Activated CD8-positive, alpha-beta memory T cell treated with anti-CD3 and anti-CD28 coated beads for 36 hours (primary cell): ENCODE data around the gene NACC2. TPM values are rescaled to one million over a fixed set of nuclear protein-coding genes. Genes with fewer than 3 reads are reported as not detected.

Experiments used
- CTCF ChIA-PET: fragments of 350-600 bp; sonication (Branson Sonifier 250); formaldehyde crosslinking; loops from one replicate; lab custom pipeline; 2021; ENCODE audit warnings: antibody characterized with exemption; lab: Charles Lee
- POLR2A ChIA-PET: fragments of 350-600 bp; sonication (Branson Sonifier 250); formaldehyde crosslinking; loops from one replicate; lab custom pipeline; 2021; ENCODE audit warnings: antibody characterized with exemption; lab: Charles Lee
- total RNA-seq, 2 experiments: library from RNA; stranded (reverse); gene quantifications; one replicate each; pipeline ENCODE4 v1.2.3, GENCODE V29; 2021

Gene NACC2
- total RNA-seq, 2 experiments from 2014 or later = 8.4 to 8.5 TPM

GRCh38 chr9:135986605-135987004, 108.5 kb downstream of the NACC2 start:
- ChIA-PET CTCF (interaction anchor here (0.5 kb wide), 1 partner anchor 181 kb away, joined by 5 read pairs; no protein-coding TSS in a partner anchor), POLR2A (no interaction called here)

GRCh38 chr9:135985889-135986288, 109.2 kb downstream of the NACC2 start:
- POLR2A ChIA-PET = no interaction called here
- CTCF ChIA-PET = no interaction called here

- ChIA-PET POLR2A (no interaction called here), CTCF (no interaction called here)
Observed at GRCh38 chr9:135985459-135985774, 109.7 kb downstream of the NACC2 start.

DNA sequence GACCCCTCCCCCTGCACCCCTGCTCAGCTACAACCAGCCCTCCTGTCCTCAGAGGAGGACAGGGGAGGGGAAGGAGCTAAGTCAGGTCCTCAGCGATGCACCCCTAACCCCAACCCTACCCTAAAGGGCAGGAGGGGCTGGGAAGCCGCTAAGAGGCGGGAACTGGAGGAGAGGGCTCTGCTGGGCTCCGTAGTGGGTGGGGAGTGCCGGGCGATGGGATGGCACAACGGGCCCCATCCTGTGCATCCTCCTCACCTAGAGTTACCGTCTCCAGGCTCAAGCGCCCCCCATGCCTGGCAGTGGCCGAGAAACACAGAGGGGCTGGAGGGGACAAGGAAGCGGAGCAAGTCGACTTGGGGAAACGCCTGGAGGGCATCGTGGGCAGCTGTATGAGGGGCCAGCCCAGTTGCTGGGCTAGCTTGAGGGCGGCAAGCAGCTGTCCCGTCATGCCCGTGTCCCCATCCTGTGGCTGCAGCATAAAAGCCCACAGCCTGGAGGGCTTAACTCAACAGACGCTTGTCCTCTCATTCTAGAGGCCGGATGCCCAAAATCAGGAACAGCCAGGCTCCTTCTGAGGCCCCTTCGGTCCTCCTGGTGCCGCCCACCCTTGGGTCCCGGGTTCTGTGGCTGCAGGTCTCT, 110.9 kb downstream of the NACC2 start:
- ChIA-PET CTCF (interaction anchor here (1.4 kb wide), 1 partner anchor 17 kb away, joined by 4 read pairs; no protein-coding TSS in a partner anchor), POLR2A (no interaction called here)

- ChIA-PET CTCF (interaction anchor here (1.4 kb wide), 1 partner anchor 16 kb away, joined by 4 read pairs; no protein-coding TSS in a partner anchor), POLR2A (no interaction called here)
Observed at GRCh38 chr9:135983208-135984071, 111.6 kb downstream of the NACC2 start.

DNA sequence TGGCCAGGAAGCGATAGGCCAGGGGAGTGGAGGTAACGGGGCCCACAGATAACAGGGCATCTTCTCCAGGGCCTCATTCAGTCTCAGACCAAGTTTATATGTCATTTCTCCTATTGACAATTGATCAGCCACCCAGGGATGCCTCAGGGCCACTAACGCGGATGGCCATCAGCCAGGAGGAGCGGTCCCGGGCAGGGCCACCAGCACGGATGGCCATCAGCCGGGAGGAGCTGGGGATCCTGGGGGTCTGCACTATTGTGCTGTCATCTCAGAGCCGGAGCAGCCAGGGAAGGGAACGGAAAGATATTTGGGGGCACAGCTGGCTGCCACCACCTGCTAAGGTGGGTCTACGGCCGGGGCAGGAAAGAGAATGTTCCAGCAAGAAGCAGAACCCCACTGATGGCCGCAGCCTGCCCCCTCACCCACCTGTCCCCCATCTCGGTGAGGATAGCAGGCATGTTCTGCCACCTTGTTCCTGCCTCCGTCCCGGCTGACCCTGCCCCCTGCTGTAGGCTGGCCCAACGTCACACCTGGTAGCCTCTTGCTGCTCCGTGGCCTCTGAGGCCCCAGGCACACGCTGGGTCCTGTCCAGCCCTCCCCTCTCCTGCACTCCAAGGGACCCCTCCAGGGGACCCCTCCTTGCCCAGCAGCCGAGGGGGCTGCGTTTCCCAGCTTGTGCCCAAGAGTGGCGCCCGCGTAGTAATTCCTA, 112.4 kb downstream of the NACC2 start:
- ChIA-PET CTCF (interaction anchor here (1.4 kb wide), 1 partner anchor 15 kb away, joined by 4 read pairs; no protein-coding TSS in a partner anchor), POLR2A (no interaction called here)

DNA sequence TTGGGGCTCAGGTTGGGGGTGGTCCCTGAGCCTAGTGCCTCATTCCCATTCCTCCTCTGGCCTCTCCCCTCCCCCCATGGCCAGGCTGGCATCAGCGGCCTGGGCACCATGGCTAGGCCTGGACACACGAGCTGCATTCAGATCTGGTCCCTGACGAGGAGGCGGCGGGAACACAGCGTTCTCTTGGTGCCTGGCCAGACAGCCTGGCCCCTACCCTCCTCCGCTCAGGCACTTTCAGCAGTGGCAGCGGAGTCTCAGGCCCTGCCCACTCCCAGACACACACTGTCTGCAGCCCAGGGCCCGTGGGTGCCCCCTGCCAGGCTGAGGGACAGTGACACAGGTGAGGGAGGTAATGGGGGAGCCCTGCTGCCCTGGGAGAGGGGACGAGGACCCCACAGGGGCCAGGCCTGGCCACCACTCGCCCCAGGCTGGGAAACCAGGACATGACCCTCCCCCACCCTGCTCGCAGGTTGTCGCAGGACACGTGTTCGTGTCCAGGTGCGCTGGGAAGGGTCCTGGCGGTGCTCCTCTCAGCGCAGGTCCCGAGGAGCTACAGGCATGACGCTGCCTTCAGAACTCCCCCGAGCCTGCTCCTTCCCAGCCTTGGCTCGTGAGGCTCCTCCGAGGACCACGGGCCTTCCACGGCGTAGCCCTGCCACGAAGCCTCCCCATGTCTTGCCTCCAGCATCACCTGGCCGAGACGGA, 114.0 kb downstream of the NACC2 start:
- ChIA-PET POLR2A (no interaction called here), CTCF (no interaction called here)

DNA sequence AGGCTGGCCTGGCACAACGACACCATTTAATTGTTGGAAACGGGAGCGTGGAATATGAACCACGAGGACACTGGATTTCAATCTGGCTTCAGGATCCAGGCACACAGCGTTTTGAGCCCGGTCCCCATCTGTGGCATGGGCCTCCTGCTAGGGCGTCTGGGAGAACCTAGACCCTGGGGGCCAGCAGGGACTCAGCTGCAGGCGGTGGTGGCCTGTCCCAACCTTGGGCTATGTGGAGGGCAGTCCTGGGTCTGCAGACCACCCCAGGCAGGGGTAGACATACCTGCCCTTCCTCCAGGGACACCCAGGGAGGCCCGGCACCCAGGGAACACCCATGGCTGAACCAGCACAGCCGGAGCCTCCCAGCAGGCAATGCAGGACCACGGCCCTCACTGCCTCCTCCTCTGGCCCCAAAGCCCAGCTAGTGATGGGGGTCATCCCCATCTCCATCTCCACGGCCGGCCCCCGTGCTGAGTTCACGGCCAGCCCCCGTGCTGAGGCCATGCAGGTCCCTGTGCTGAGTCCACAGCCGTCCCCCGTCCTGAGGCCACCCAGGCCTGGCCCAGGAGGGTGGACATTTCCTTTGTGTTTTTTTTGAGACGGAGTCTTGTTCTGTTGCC, 115.4 kb downstream of the NACC2 start:
- ChIA-PET CTCF (no interaction called here), POLR2A (interaction anchor here (1.0 kb wide), 1 partner anchor 288 kb away, joined by 4 read pairs; no protein-coding TSS in a partner anchor)

DNA sequence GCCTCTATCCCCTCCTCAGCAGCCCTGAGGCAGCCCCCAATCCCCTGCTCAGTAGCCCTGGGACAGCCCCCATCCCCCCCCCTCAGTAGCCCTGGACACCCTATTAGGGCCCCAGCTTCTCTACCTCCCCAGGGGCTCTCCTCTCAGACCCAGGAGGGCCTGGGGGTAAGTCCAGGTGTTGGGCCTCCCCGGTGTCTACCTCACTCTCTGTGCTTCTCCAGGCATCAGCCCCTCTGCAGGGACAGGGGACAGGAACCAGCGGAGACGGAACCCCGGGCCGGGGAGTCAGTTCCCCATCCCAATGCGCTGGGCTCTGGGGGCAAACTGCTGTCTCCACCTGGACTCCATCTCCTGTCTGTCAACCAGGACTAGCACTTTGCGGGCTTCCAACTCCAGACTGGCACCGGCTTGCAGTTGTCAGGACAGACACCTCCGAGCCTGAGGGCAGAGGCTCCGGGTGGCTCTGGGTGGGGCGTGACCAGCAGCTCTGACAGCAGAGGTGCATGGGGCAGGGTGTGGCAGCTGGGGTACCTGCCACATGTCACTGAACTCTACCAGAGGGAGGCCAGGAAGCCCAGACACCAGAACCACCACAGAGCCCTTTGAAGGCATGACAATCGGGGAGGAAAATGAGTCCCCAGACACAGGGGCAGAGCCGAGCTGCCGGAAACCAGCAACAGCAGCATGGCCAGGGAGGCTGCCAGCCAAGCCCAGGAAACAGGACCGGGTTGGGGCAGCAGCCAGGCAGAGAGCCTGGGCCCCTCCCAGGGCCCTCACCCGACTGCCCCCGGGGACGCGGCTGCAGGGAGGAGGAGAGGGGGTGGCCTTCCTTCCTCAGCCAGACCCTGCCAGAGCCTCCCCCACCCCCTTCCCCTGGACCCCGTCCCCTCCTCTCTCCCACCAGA, 116.2 kb downstream of the NACC2 start:
- POLR2A ChIA-PET = interaction anchor here (1.0 kb wide), 1 partner anchor 289 kb away, joined by 4 read pairs; no protein-coding TSS in a partner anchor
- CTCF ChIA-PET = interaction anchor here (0.8 kb wide), 1 partner anchor 11 kb away, joined by 3 read pairs; no protein-coding TSS in a partner anchor

DNA sequence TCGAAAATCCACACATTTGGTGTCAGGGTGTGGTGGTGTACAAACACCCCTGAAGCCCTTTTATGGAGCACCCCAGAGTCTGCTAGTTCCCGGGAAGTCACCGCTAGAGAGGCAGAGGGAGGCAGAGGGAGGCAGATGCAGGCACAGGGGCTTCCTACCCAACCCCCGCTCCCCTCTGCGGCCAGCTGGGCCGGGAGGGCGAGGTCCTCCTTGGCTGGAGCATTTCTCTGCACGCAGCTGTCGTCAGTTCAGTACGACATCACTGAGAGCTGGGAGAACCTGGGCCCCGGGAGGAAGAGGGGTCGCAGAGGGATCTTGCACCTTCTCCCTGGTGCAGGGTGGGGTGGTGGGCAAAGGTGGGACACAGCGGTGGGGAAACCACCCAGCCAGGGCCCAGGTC, 118.1 kb downstream of the NACC2 start:
- POLR2A ChIA-PET = no interaction called here
- CTCF ChIA-PET = no interaction called here

DNA sequence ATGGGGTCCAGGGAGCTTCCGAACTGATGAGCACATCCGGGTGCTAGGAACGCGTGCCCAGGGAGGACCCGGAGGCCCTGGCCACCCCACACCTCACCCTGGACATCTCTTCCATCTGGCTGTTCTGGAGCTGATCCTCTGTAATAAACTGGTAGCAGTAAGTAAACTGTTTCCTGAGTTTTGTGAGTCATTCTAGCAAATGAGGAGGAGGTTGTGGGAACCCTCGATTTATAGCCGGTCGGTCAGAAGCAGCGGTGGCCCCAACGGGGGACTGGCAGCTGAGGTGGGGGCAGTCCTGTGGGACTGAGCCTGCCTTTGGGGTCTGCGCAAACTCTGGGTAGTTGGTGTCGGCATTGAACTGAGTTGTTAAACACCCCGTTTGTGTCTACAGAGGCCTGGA, 118.6 kb downstream of the NACC2 start:
- POLR2A ChIA-PET = no interaction called here

GRCh38 chr9:135975834-135976233, 119.3 kb downstream of the NACC2 start:
- ChIA-PET POLR2A (no interaction called here), CTCF (no interaction called here)

More for the DNA sequence above, 118.6 kb downstream of the NACC2 start:
- CTCF ChIA-PET = no interaction called here

- ChIA-PET CTCF (no interaction called here), POLR2A (no interaction called here)
Observed at GRCh38 chr9:135974220-135974573, 120.9 kb downstream of the NACC2 start.

DNA sequence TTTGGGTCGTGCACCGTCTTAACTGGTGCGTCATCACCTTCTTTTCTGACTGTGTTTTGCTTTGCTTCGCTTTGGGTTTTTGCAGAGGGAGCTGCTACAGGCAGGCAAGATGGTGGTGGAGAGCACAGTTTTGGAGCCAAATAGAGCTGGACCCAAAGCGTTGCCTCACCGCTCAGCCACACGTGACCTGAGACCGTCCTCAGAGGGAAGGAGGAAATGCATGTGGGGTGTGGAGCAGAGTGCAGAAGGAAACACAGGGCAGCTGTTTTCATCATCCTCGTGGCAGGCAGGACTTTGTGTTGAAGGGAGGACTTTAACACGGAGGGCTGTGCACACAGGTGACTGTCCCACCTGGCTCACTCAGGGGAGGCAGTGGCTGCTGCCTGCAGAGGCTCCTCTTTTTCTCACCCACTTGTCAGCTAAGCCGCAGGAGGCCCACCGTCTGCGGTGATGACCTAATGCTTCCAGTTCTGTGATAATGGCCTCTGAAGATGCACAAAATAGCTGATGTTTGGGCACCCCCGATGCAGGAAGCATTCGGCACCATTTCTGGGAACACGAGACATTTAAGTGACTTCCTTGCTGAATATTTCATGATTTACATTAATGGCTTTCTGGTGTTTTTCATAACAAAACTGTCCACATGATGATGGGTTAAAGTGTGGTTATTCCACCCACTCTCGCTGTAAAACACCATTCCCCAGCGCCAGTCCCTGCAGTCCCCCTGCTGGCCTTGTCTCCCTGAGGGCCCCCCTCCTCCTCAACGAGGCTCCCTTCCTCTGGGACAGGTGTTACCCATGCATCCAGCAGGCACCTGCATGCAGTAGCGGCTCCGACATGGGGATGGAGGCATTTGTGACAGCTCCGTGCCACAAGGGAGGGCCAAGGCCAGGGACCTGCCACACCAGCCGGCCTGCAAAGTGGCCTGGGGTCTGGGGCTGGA, 121.5 kb downstream of the NACC2 start:
- POLR2A ChIA-PET = no interaction called here
- CTCF ChIA-PET = interaction anchor here (1.8 kb wide), 1 partner anchor 149 kb away, joined by 4 read pairs; no protein-coding TSS in a partner anchor

- ChIA-PET POLR2A (no interaction called here), CTCF (interaction anchor here (2.5 kb wide), 1 partner anchor 151 kb away, joined by 9 read pairs; no protein-coding TSS in a partner anchor)
Observed at GRCh38 chr9:135971892-135972291, 123.2 kb downstream of the NACC2 start.

DNA sequence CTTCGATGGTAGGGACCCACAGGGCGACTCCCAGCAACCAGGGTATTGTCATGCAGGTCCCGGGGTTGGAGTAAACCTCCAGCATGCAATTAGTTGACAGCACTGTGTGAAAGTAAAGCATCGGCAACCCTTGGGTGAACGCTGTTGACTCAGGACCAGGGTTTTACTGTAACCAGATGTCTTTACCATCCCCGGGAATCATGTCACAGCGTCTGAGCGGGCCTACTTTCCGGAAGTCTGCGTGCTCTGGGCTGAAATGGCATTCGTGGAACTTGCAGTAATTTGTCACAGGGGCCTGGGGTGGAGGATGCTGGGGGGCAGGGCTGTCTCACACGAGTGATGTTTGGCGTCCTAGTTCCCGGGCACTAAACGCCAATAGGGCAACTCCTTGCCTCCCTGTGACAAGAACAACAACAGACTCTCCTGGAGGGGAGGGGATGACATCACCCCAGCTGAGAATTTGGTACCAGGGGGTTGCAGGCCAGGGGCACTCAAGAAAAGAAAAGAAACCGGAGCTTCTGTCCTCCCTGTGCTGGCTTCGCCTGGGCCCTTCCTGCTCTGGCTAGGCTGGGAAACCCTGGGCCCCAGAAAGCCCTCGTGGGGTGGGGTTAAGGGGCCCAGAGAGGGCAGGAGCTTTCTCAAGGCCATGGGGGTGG, 123.8 kb downstream of the NACC2 start:
- ChIA-PET POLR2A (no interaction called here), CTCF (interaction anchor here (2.5 kb wide), 1 partner anchor 151 kb away, joined by 9 read pairs; no protein-coding TSS in a partner anchor)
